GM08714 (cell line): Measurements from ENCODE around the gene STK32C.

Experiments
- H3K4me3 ChIP-seq: fragments of 200-500 bp; sonication (Bioruptor generic); 2 replicates; pipeline ENCODE4 v1.5.1; 2014; ENCODE audit warnings: mild to moderate bottlenecking, low read length, inconsistent platforms
- ZNF274 ChIP-seq: IDR thresholded peaks from 2 replicates; pipeline ENCODE4 v1.6.1; 2012; ENCODE audit warnings: mild to moderate bottlenecking, low read depth, low read length

The STK32C gene

GRCh38 chr10:132176623-132177500 is 130.9 kb downstream of the STK32C start:
- no peak for TF ChIP-seq ZNF274
- H3K4me3 ChIP-seq, result no peak overlapping the region

- no peak overlapping the region for H3K4me3 ChIP-seq
- TF ChIP-seq ZNF274, result no peak
Observed at GRCh38 chr10:132175907-132176581, 131.7 kb downstream of the STK32C start.

- no peak overlapping the region for H3K4me3 ChIP-seq
- TF ChIP-seq ZNF274, result no peak
Observed at GRCh38 chr10:132175408-132175807, 132.3 kb downstream of the STK32C start.

- no peak for TF ChIP-seq ZNF274
- H3K4me3 ChIP-seq, result no peak overlapping the region
Observed at GRCh38 chr10:132174237-132174636, 133.5 kb downstream of the STK32C start.

GRCh38 chr10:132173185-132173584 is 134.6 kb downstream of the STK32C start:
- H3K4me3 ChIP-seq, result no peak overlapping the region
- no peak for TF ChIP-seq ZNF274

- H3K4me3 ChIP-seq, result no peak overlapping the region
- no peak for TF ChIP-seq ZNF274
Observed at GRCh38 chr10:132172091-132173066, 135.4 kb downstream of the STK32C start.

GRCh38 chr10:132170561-132171361 is 137.0 kb downstream of the STK32C start:
- TF ChIP-seq ZNF274, result no peak

GRCh38 chr10:132169766-132170560 is 137.8 kb downstream of the STK32C start:
- TF ChIP-seq ZNF274, result no peak
- H3K4me3 ChIP-seq, result no peak overlapping the region

More at GRCh38 chr10:132170561-132171361, 137.0 kb downstream of the STK32C start:
- no peak overlapping the region for H3K4me3 ChIP-seq

GRCh38 chr10:132169031-132169765 is 138.6 kb downstream of the STK32C start:
- H3K4me3 ChIP-seq, result no peak overlapping the region
- no peak for TF ChIP-seq ZNF274

GRCh38 chr10:132168571-132169030 is 139.1 kb downstream of the STK32C start:
- no peak overlapping the region for H3K4me3 ChIP-seq
- TF ChIP-seq ZNF274, result no peak

- no peak for TF ChIP-seq ZNF274
- no peak overlapping the region for H3K4me3 ChIP-seq
Observed at GRCh38 chr10:132167976-132168375, 139.8 kb downstream of the STK32C start.
